Right lobe of liver (tissue), 4 donors: ENCODE measurements around the gene DYSF.

Source experiments
- CTCF ChIP-seq, 4 donors: fragments of 200-600 bp in 3 of 4; fragments of 450-650 bp in 1 of 4; IDR thresholded peaks; one replicate each; pipeline versions ENCODE4 v1.5.1 to v1.8.0; 2016 to 2022; ENCODE audit warnings: antibody characterized with exemption in 4 of 4, mild to moderate bottlenecking in 2 of 4
- POLR2A ChIP-seq: fragments of 450-650 bp; IDR thresholded peaks from one replicate; pipeline ENCODE4 v1.6.1; 2017; ENCODE audit warnings: antibody characterized with exemption, mild to moderate bottlenecking
- donor health status: DM: no; HTN: no; CAD: no.
- donor health status: DM: no; HTN: no; CAD: no.
- donor health status: DM: no; HTN: yes; CAD: no.

- no peak for TF ChIP-seq CTCF (IDR thresholded peaks at IDR 0.05)
- TF ChIP-seq POLR2A = no peak
These were observed 59.0 kb downstream of the DYSF start for GRCh38 chr2:71512386-71512785.
